HCT116 (cell line): ENCODE results near the gene LEMD1. TPM values are rescaled to one million over a fixed set of nuclear protein-coding genes. Genes with fewer than 3 reads are reported as not detected.

Experiments used
- ATAC-seq: fragments of 200-7000 bp; cut with Tn5 transposase; 2 replicates; pipeline ENCODE4 v1.9.1; 2020; ENCODE audit warnings: mild to moderate bottlenecking, moderate library complexity
- BruUV-seq: library from RNA; stranded (reverse); fragments of 400-500 nt; replicated peaks from 2 replicates; lab custom pipeline; 2021; lab: Mats Ljungman, UMichigan
- CTCF ChIA-PET: fragments of 300-600 bp; sonication (Branson Sonifier 250); formaldehyde crosslinking; loops from one replicate; lab custom pipeline; 2021; ENCODE audit warnings: antibody characterized with exemption; lab: Charles Lee
- POLR2A ChIA-PET: fragments of 300-600, 350-600 bp; sonication (Branson Sonifier 250); formaldehyde crosslinking; loops from one replicate; lab custom pipeline; 2021; ENCODE audit warnings: antibody characterized with exemption; lab: Charles Lee
- RAD21 ChIA-PET, 2 experiments: fragments of 300-600 bp; sonication (Branson Sonifier 250); formaldehyde crosslinking; loops; one replicate each; lab custom pipeline; 2023; ENCODE audit warnings: low total read pairs in 2 of 2; ENCODE audit not compliant: uncharacterized antibody in 2 of 2, unreplicated experiment in 2 of 2, low non-redundant PET in 1 of 2; lab: Charles Lee
- DNase-seq: peaks from one replicate; pipeline ENCODE4 v3.0.0-alpha.2; 2010; ENCODE audit warnings: low read depth, low spot score
- H2AFZ ChIP-seq: fragments of 200-600 bp; shearing (Covaris generic), sonication (generic); 2 replicates; pipeline ENCODE4 v1.6.1; 2017; ENCODE audit warnings: low read depth, mixed run types, mixed read lengths, antibody characterized with exemption, low read length; ENCODE audit not compliant: poor library complexity, severe bottlenecking
- H3K27ac ChIP-seq: 2 replicates; pipeline ENCODE4 v1.5.1; 2012; ENCODE audit warnings: low read depth, low read length
- H3K27me3 ChIP-seq: fragments of 200-600 bp; sonication (generic); 2 replicates; pipeline ENCODE4 v1.6.1; 2016; ENCODE audit warnings: mixed run types, low read length, mixed read lengths; ENCODE audit not compliant: insufficient read depth
- H3K36me3 ChIP-seq, 2 experiments: fragments of 200-500 bp in 1 of 2; fragments of 200-600 bp in 1 of 2; sonication (Bioruptor generic) in 1 of 2; sonication (generic) in 1 of 2; 2 replicates each; pipeline versions ENCODE4 v1.5.1 to v1.6.1; 2014 to 2016; ENCODE audit warnings: low read length in 2 of 2, inconsistent platforms in 1 of 2, mixed read lengths in 1 of 2, mixed run types in 1 of 2; ENCODE audit not compliant: insufficient read depth in 2 of 2, control insufficient read depth in 1 of 2
- H3K4me1 ChIP-seq, 2 experiments: fragments of 200-600 bp in 1 of 2; sonication (generic) in 1 of 2; 2 replicates each; pipeline versions ENCODE4 v1.5.1 to v1.6.1; 2012 to 2017; ENCODE audit warnings: low read length in 2 of 2, inconsistent platforms in 1 of 2, mild to moderate bottlenecking in 1 of 2, mixed read lengths in 1 of 2, mixed run types in 1 of 2, moderate library complexity in 1 of 2; ENCODE audit not compliant: insufficient read depth in 2 of 2, control insufficient read depth in 1 of 2
- H3K4me2 ChIP-seq: fragments of 200-600 bp; sonication (generic); 2 replicates; pipeline ENCODE4 v1.6.1; 2017; ENCODE audit warnings: mixed run types, low read length, mixed read lengths
- H3K4me3 ChIP-seq, 2 experiments: fragments of 200-600 bp in 1 of 2; sonication (generic) in 1 of 2; replicated peaks in 1 of 2; 2 replicates each; pipeline ENCODE4 v1.5.1; 2011 to 2016; ENCODE audit warnings: low read length in 2 of 2, control low read depth in 1 of 2, low read depth in 1 of 2, mild to moderate bottlenecking in 1 of 2, mixed read lengths in 1 of 2, mixed run types in 1 of 2
- H3K79me2 ChIP-seq: fragments of 200-600 bp; sonication (generic); 2 replicates; pipeline ENCODE4 v1.6.1; 2017; ENCODE audit warnings: mild to moderate bottlenecking, mixed run types, low read length, moderate library complexity, mixed read lengths; ENCODE audit not compliant: insufficient read depth
- H3K9ac ChIP-seq: fragments of 200-600 bp; sonication (generic); 2 replicates; pipeline ENCODE4 v1.6.1; 2016; ENCODE audit warnings: low read length, mixed read lengths
- H3K9me2 ChIP-seq: fragments of 200-600 bp; sonication (generic), shearing (Covaris generic); 2 replicates; pipeline ENCODE4 v1.6.1; 2017; ENCODE audit warnings: mixed run types, mild to moderate bottlenecking, moderate library complexity; ENCODE audit not compliant: insufficient read depth
- H3K9me3 ChIP-seq, 2 experiments: fragments of 200-500 bp in 1 of 2; fragments of 200-600 bp in 1 of 2; sonication (Bioruptor generic) in 1 of 2; sonication (generic) in 1 of 2; 2 replicates each; pipeline ENCODE4 v1.6.1; 2014 to 2017; ENCODE audit warnings: low read length in 2 of 2, mixed read lengths in 2 of 2, inconsistent platforms in 1 of 2, low read depth in 1 of 2, mild to moderate bottlenecking in 1 of 2, mixed run types in 1 of 2, moderate library complexity in 1 of 2; ENCODE audit not compliant: control insufficient read depth in 1 of 2, insufficient read depth in 1 of 2
- H4K20me1 ChIP-seq: fragments of 200-600 bp; sonication (generic), shearing (Covaris generic); 2 replicates; pipeline ENCODE4 v1.6.1; 2017; ENCODE audit warnings: mixed run types, mild to moderate bottlenecking, moderate library complexity; ENCODE audit not compliant: insufficient read depth
- CBX3 ChIP-seq: IDR thresholded peaks from 2 replicates; pipeline ENCODE4 v1.6.1; 2012; ENCODE audit warnings: low read depth
- ELF1 ChIP-seq: IDR thresholded peaks from 2 replicates; pipeline ENCODE4 v1.6.1; 2012; ENCODE audit warnings: low read depth, borderline replicate concordance
- EZH2 ChIP-seq: fragments of 200-600 bp; sonication (generic); IDR thresholded peaks from 2 replicates; pipeline ENCODE4 v1.6.1; 2017; ENCODE audit warnings: antibody characterized with exemption, mixed run types
- EZH2phosphoT487 ChIP-seq: fragments of 200-600 bp; IDR thresholded peaks from 2 replicates; pipeline ENCODE4 v1.6.1; 2018; ENCODE audit warnings: antibody characterized with exemption, borderline replicate concordance
- JUND ChIP-seq: IDR thresholded peaks from 2 replicates; pipeline ENCODE4 v1.6.1; 2012
- POLR2A ChIP-seq: IDR thresholded peaks from 2 replicates; pipeline ENCODE4 v1.7.0; 2011; ENCODE audit warnings: borderline replicate concordance; ENCODE audit not compliant: insufficient read depth, insufficient read length; ENCODE audit errors: extremely low read depth
- POLR2AphosphoS5 ChIP-seq: IDR thresholded peaks from 2 replicates; pipeline ENCODE4 v1.6.1; 2011; ENCODE audit warnings: mild to moderate bottlenecking, low read depth, low read length, moderate library complexity
- SIN3A ChIP-seq: IDR thresholded peaks from 2 replicates; pipeline ENCODE4 v1.6.1; 2012; ENCODE audit warnings: low read depth
- ZFX ChIP-seq: fragments of 450-650 bp; IDR thresholded peaks from 2 replicates; pipeline ENCODE4 v1.6.1; 2017
- ZNF274 ChIP-seq: fragments of 200-500 bp; sonication (Bioruptor generic); IDR thresholded peaks from 2 replicates; pipeline ENCODE4 v1.6.1; 2014; ENCODE audit warnings: mild to moderate bottlenecking, low read depth, low read length, inconsistent platforms
- intact Hi-C: fragments of 100-400 bp; cut with micrococcal nuclease; formaldehyde crosslinking; loops from 2 replicates; pipeline ENCODE4 v1.10.0; 2022
- total RNA-seq: library from RNA; stranded (reverse); gene quantifications from one replicate; pipeline ENCODE4 v1.2.1, GENCODE V29; 2021; ENCODE audit not compliant: unreplicated experiment

LEMD1 gene
- total RNA-seq, 1 experiment from 2014 or later = 11.9 TPM

- Histone ChIP-seq H3K4me3 (no peak overlapping the region), H3K79me2 (no peaks in the 10 kb centered on the region), H3K27me3 (no peaks in the 10 kb centered on the region), H3K27ac (no peak overlapping the region), H3K36me3 (no peaks in the 10 kb centered on the region), H3K9me3 (no peaks in the 10 kb centered on the region), H3K9ac (no peak overlapping the region), H3K4me2 (no peak overlapping the region), H3K4me1 (peaks cover 8 to 12% of the 10 kb centered on the region in 2 experiments), H3K9me2 (no peaks in the 10 kb centered on the region), H2AFZ (no peak overlapping the region), H4K20me1 (no peaks in the 10 kb centered on the region)
- DNase-seq (no peak), ATAC-seq (no peak)
- no peak for TF ChIP-seq EZH2phosphoT487
- no peak for TF ChIP-seq ZFX
- TF ChIP-seq ZNF274 = no peak
- TF ChIP-seq EZH2 = no peak
- TF ChIP-seq ELF1 = no peak
- TF ChIP-seq CBX3 = no peak
- no peak for TF ChIP-seq POLR2AphosphoS5
- TF ChIP-seq JUND = no peak
- TF ChIP-seq SIN3A = no peak
- POLR2A ChIA-PET = no interaction called here
- RAD21 ChIA-PET = no interaction called here
- intact Hi-C loops = no loop called here
- BruUV-seq = no TSS peak
- CTCF ChIA-PET = no interaction called here
Measured at GRCh38 chr1:205381305-205381704, 40.6 kb downstream of the LEMD1 start.

GRCh38 chr1:205380882-205381281, 41.0 kb downstream of the LEMD1 start:
- DNase-seq (no peak), ATAC-seq (no peak)
- no peaks in the 10 kb centered on the region for H3K9me3 ChIP-seq
- ChIA-PET RAD21 (no interaction called here), POLR2A (no interaction called here), CTCF (no interaction called here)
- H4K20me1 ChIP-seq = no peaks in the 10 kb centered on the region
- no peak overlapping the region for H3K27ac ChIP-seq
- intact Hi-C loops = no loop called here
- no TSS peak for BruUV-seq
- H3K4me3 ChIP-seq = no peak overlapping the region
- H3K9ac ChIP-seq = no peak overlapping the region
- H2AFZ ChIP-seq = no peak overlapping the region
- no peaks in the 10 kb centered on the region for H3K36me3 ChIP-seq
- H3K27me3 ChIP-seq = no peaks in the 10 kb centered on the region
- TF ChIP-seq EZH2phosphoT487 (no peak), POLR2A (no peak)
- peaks cover 12 to 16% of the 10 kb centered on the region in 2 experiments for H3K4me1 ChIP-seq
- H3K4me2 ChIP-seq = no peak overlapping the region
- H3K9me2 ChIP-seq = no peaks in the 10 kb centered on the region
- H3K79me2 ChIP-seq = no peaks in the 10 kb centered on the region
